Body of pancreas (tissue), 4 donors: ENCODE measurements around the gene E2F2. TPM values are rescaled to one million over a fixed set of nuclear protein-coding genes. Genes with fewer than 3 reads are reported as not detected.
"Not testable (repeated sequence)": the region's sequence is repeated elsewhere in the genome, so short reads cannot be mapped to it uniquely, and the experiment has no call there.

Experiments used
- ATAC-seq: fragments of 150-250 bp; one replicate; pipeline ENCODE4 v1.9.1; 2016
- DNase-seq, 4 donors: peaks; one replicate each; pipeline ENCODE4 v3.0.0-alpha.2; 2019
- H3K27ac ChIP-seq, 4 donors: fragments of 200-600 bp; sonication (generic); 1 replicate in 3 of 4; 2 replicates in 1 of 4; pipeline versions ENCODE4 v1.5.1 to v1.6.1; 2016 to 2019; ENCODE audit warnings: mild to moderate bottlenecking in 1 of 4, mixed read lengths in 1 of 4, moderate library complexity in 1 of 4
- H3K27me3 ChIP-seq, 2 donors: fragments of 200-600 bp; sonication (generic); one replicate each; pipeline ENCODE4 v1.6.0; 2016; ENCODE audit warnings: mild to moderate bottlenecking in 1 of 2
- H3K36me3 ChIP-seq, 2 donors: fragments of 200-600 bp; sonication (generic); replicated peaks in 1 of 2; 2 replicates each; pipeline ENCODE4 v1.5.1; 2016; ENCODE audit warnings: low read depth in 2 of 2; ENCODE audit not compliant: insufficient read depth in 1 of 2
- H3K4me1 ChIP-seq: fragments of 200-600 bp; sonication (generic); one replicate; pipeline ENCODE4 v1.6.0; 2016
- H3K4me3 ChIP-seq, 2 donors: fragments of 200-600 bp; sonication (generic); 1 replicate in 1 of 2; 2 replicates in 1 of 2; pipeline ENCODE4 v1.5.1; 2016 to 2019
- H3K9me3 ChIP-seq, 3 donors: fragments of 200-600 bp; sonication (generic); 1 replicate in 2 of 3; 2 replicates in 1 of 3; pipeline ENCODE4 v1.5.1; 2016
- CTCF ChIP-seq, 7 experiments: fragments of 450-650 bp in 4 of 7; fragments of 200-600 bp in 3 of 7; sonication (generic) in 3 of 7; IDR thresholded peaks; one replicate each; pipeline ENCODE4 v1.5.1; 2016 to 2019; ENCODE audit warnings: antibody characterized with exemption in 7 of 7
- POLR2A ChIP-seq, 3 donors: fragments of 450-650 bp; IDR thresholded peaks; one replicate each; pipeline ENCODE4 v1.6.1; 2016; ENCODE audit warnings: antibody characterized with exemption in 3 of 3, mild to moderate bottlenecking in 2 of 3
- WGBS, 2 donors: methylation state at CpG; one replicate each; pipeline ENCODE4 v1.1.5; 2017; 5-methylcytosine and 5-hydroxymethylcytosine counted together
- intact Hi-C: fragments of 100-400 bp; cut with DNase I; formaldehyde crosslinking; loops from one replicate; pipeline ENCODE4 v1.15.1; 2023
- total RNA-seq, 2 donors: library from RNA; depleted of rRNA; stranded (reverse); fragments of >200 nt; gene quantifications; one replicate each; pipeline ENCODE4 v1.1.0, GENCODE V29; 2016

E2F2 gene
- total RNA-seq, 2 donors from 2014 or later = under 0.01 TPM; not detected in 1

- Histone ChIP-seq H3K4me3 (no peak overlapping the region), H3K27me3 (no peaks in the 10 kb centered on the region), H3K27ac (no peak overlapping the region), H3K36me3 (no peaks in the 10 kb centered on the region), H3K9me3 (no peaks in the 10 kb centered on the region), H3K4me1 (no peaks in the 10 kb centered on the region)
- TF ChIP-seq CTCF (IDR thresholded peaks at IDR 0.05) (no peak), POLR2A (IDR thresholded peaks at IDR 0.05) (no peak)
- WGBS, 2 donors = 85 to 92% methylated on average over 3 of the region's 3 CpGs
- ATAC-seq (no peak), DNase-seq (no peak)
- intact Hi-C loops = no loop called here
These were observed 16.8 kb downstream of the E2F2 start for GRCh38 chr1:23514111-23514679.

DNA sequence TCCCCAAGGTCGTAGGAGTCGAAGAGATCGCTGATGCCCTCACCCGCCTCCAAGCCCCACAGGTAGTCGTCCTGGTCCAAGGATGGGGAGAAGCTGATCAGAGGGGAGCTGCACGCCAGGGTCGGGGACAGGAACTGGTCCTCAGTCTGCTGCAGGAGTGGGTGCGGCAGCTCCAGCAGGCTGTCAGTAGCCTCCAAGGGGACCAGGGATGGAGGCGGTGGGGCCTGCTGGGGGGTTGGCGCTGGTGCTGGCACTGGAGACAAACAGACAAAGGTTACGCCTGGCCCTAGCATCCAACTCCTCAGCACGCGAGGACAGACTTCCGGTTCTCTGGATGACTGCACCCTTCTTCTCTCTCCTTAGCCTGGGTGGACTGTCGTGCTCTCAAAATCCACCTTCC, 21.1 kb downstream of the E2F2 start:
- TF ChIP-seq POLR2A (IDR thresholded peaks at IDR 0.05) (no peak), CTCF (IDR thresholded peaks at IDR 0.05) (no peak)
- no peak for DNase-seq
- H3K36me3 ChIP-seq = no peaks in the 10 kb centered on the region
- ATAC-seq = no peak
- H3K27ac ChIP-seq = no peak overlapping the region
- H3K27me3 ChIP-seq = no peaks in the 10 kb centered on the region
- no peaks in the 10 kb centered on the region for H3K4me1 ChIP-seq
- WGBS, 2 donors = 82 to 93% methylated on average over 9 to 15 of the region's 15 CpGs
- H3K9me3 ChIP-seq = no peaks in the 10 kb centered on the region
- no peak overlapping the region for H3K4me3 ChIP-seq
- intact Hi-C loops = no loop called here

DNA sequence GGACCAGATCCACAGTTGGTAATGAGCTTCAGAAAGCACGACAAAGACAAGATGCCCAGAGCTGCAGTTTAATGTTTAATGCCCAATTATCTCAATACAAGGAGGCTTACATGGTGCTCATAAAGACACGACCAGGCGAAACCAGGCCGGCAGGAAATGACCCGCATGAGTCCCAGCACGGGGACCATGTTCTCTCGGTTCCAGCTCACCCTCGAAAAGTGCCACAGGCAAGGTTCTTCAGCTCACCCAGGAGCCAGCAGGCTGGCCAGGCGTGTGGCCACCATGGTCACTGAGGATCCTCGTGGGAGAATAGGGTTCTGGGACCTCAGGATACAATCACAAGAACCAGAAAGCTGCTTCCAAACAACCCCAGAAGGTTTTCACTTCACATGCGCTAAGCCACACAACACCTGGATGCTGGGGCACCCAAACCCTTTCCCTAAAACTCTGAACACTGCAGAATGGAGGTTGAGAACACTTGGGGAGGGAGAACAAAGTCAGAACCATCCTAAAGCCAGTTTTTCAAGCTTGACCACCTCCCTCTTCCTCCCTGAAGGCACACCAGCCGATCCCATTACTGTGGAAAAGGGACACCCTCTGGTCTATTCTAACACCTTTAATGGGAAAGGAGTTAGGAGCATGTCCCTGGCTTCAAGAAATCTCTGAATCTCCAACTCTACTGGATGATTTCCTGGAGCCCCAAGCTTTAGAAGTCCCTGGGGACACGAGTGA, 24.5 kb downstream of the E2F2 start:
- 86 to 88% methylated on average over 9 to 13 of the region's 13 CpGs for WGBS, 2 donors
- Histone ChIP-seq H3K4me1 (no peaks in the 10 kb centered on the region), H3K9me3 (no peaks in the 10 kb centered on the region), H3K4me3 (no peak overlapping the region), H3K36me3 (no peaks in the 10 kb centered on the region), H3K27me3 (no peaks in the 10 kb centered on the region), H3K27ac (no peak overlapping the region)
- TF ChIP-seq CTCF (IDR thresholded peaks at IDR 0.05) (no peak), POLR2A (IDR thresholded peaks at IDR 0.05) (no peak)
- DNase-seq (no peak), ATAC-seq (no peak)
- intact Hi-C loops = no loop called here

DNA sequence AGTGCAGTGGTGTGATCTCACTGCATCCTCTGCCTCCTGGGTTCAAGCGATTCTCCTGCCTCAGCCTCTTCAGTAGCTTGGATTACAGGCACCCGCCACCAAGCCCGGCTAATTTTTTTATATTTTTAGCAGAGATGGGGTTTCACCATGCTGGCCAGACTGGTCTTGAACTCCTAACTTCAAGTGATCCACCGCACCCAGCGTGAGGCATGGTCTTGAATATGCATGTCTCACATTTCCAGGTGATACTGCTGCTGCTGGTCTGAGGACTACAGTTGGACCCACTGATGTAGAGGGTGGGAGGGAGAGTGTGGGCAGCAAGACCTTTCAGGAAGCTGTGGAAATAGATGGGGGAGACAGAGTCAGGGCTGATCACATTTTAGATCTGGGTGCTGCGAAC, 25.2 kb downstream of the E2F2 start:
- intact Hi-C loops = no loop called here

DNA sequence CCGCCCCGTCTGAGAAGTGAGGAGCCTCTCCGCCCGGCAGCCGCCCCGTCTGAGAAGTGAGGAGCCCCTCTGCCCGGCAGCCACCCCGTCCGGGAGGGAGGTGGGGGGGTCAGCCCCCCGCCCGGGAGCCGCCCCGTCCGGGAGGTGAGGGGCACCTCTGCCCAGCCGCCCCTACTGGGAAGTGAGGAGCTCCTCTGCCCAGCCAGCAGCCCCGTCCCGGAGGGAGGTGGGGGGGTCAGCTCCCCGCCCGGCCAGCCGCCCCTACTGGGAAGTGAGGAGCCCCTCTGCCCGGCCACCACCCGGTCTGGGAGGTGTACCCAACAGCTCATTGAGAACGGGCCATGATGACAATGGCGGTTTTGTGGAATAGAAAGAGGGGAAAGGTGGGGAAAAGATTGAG, 26.9 kb downstream of the E2F2 start:
- WGBS, 2 donors = 74 to 92% methylated on average over 7 to 9 of the region's 24 CpGs
- H3K9me3 ChIP-seq, intact Hi-C loops, DNase-seq, ATAC-seq, H3K4me1 ChIP-seq, H3K27me3 ChIP-seq, H3K4me3 ChIP-seq, H3K36me3 ChIP-seq, H3K27ac ChIP-seq: not testable (repeated sequence)

More for the DNA sequence above, 25.2 kb downstream of the E2F2 start:
- Histone ChIP-seq H3K27ac (no peak overlapping the region), H3K4me1 (no peaks in the 10 kb centered on the region), H3K9me3 (no peaks in the 10 kb centered on the region), H3K4me3 (no peak overlapping the region), H3K27me3 (no peaks in the 10 kb centered on the region), H3K36me3 (no peaks in the 10 kb centered on the region)
- no peak for DNase-seq
- no peak for ATAC-seq
- no peak for TF ChIP-seq CTCF (IDR thresholded peaks at IDR 0.05)
- no peak for TF ChIP-seq POLR2A (IDR thresholded peaks at IDR 0.05)
- WGBS, 2 donors = 91 to 98% methylated on average over 4 to 6 of the region's 6 CpGs
